Stimulated activated CD8-positive, alpha-beta memory T cell treated with anti-CD3 and anti-CD28 coated beads, Interleukin-2, amount 100 ng/mL, for 1 hour (primary cell): ENCODE measurements around the gene ME3.

Source experiments
- DNase-seq, 2 donors: peaks; one replicate each; pipeline ENCODE4 v3.0.0-alpha.2; 2020; ENCODE audit warnings: low read depth in 2 of 2

ME3 gene

DNA sequence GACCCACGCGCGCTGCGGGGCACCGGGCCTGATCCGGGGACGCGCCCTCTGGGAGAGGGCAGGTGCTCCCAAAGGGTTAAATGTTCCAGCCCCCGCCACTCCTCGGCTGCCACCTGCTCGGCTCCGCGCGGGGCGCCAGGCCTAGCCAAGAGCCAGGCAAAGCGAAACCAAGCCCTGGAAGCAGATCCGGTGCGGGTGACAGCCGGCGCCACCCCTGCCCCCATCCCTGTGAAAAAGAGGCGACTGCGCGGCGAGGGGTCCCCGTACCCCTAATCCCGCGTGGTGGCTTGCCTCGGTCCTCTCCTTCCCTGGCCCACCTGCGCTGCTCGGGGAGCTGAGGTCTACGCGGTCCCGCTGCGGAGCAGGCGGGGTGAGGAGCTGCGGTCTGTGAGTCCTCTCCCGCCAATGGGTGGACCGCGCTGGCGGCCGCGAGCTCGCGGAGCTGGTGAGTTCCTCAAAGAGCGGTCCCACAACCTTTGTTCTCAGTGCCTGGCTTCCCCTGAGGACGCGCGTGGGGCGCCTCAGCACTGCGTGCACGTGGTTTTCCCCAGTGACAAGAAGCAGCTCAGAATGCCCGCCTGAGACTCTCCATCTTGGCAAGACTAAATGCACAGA lies at the start of gene ME3:
Gene ME3 (minus strand): TSS at position 610 of the 615 bp plus-strand sequence.
- no peak for DNase-seq

GRCh38 chr11:86722006-86722405 lies 49.6 kb upstream of the ME3 start:
- no peak for DNase-seq

GRCh38 chr11:86720546-86720945 lies 48.1 kb upstream of the ME3 start:
- DNase-seq: no peak

- no peak for DNase-seq
Observed at GRCh38 chr11:86719781-86720463, 47.5 kb upstream of the ME3 start.

DNA sequence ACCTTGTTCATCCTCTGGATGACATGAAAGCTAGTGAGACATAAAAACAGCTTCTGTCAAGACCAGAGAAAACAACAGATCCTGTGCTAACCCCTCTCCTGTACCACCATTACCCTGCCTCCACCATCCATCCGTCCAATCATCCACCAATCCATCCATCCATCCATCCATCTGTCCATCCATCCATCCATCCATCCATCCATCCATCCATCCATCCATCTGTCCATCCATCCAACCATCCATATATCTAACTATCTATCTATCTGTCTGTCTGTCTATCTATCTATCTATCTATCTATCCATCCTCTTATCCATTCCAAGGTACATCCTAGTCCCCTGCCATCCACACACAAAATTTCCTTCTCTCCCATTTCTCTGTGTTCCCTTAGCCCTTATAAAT lies 46.6 kb upstream of the ME3 start:
- DNase-seq: no peak

- DNase-seq: no peak
Observed at GRCh38 chr11:86718521-86718920, 46.1 kb upstream of the ME3 start.

- DNase-seq: no peak
Observed at GRCh38 chr11:86717817-86718501, 45.5 kb upstream of the ME3 start.

GRCh38 chr11:86715611-86716010 lies 43.2 kb upstream of the ME3 start:
- no peak for DNase-seq

- no peak for DNase-seq
Observed at GRCh38 chr11:86713552-86713951, 41.1 kb upstream of the ME3 start.

DNA sequence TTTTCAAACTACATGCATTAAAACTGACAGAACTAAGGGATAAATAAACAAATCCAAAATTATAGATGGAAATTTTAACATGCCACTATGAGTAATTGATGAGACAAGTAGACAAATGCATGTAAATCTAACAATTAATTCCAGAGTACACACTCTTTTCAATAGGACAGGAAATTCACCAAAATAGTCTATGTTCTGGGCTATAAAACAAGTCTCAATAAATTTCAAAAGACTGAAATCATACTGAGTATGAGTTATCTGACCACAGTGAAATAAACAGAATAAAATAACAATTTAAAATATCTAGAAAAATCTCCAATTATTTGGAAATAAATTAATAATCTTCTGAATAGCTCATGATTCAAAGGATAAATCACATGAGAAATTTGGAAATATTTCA lies 38.5 kb upstream of the ME3 start:
- no peak for DNase-seq

- DNase-seq: no peak
Observed at GRCh38 chr11:86708669-86709068, 36.3 kb upstream of the ME3 start.

GRCh38 chr11:86706338-86707131 lies 34.1 kb upstream of the ME3 start:
- no peak for DNase-seq

DNA sequence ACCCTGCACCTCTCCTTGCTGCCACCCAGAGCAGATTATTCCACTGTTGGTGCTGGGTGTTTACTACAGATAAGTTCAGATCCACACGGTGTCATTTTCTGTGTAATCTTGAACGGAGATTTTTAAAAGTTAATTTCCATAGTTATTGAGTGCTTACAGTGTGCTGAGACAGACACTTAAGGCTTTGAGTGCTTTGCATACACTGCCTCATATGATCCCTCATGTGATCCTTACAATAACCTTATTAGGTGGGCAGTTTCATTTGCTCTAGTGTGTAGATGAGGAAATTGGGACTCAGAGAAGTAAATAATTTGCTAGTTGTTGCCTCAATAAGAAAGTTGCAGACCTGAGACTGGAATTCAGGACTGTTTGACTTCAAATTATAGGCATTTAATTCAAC lies 32.3 kb upstream of the ME3 start:
- no peak for DNase-seq

- no peak for DNase-seq
Observed at GRCh38 chr11:86703987-86704386, 31.6 kb upstream of the ME3 start.

DNA sequence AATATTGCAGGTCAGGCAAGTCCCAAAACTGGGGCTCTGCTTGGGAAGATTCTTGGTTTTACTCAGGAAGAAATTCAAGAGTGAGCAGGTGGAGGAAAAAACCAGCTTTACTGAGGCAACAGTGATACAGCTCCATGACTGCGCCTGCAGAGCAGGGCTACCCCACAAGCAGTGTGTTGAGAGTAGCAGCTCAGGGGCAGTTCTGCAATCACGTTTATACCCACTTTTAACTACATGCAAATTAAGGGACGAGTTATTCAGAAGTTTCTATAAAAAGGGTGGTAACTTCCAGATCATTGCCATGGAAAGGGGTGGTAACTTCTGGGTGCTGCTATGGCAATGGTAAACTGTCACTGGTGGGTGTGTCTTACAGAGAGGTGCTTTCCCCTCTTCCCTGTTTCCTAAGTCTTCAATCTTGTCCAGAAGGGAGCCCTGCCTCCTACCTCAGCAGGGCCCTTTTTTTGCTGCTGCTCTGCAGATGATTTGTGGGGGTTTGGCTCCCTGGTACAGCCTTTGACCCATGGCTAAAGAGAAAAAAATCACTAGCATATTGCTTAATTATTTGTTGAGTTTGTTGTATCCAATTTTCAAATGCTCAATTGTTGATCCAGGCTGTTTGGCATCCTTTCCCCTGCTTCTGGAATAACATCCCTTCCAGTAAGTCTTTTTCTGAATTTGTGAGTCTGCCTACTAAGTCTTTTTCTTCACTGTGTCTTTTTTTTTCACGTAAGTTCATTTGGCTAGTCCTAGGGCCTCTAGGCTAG lies 30.0 kb upstream of the ME3 start:
- no peak for DNase-seq

DNA sequence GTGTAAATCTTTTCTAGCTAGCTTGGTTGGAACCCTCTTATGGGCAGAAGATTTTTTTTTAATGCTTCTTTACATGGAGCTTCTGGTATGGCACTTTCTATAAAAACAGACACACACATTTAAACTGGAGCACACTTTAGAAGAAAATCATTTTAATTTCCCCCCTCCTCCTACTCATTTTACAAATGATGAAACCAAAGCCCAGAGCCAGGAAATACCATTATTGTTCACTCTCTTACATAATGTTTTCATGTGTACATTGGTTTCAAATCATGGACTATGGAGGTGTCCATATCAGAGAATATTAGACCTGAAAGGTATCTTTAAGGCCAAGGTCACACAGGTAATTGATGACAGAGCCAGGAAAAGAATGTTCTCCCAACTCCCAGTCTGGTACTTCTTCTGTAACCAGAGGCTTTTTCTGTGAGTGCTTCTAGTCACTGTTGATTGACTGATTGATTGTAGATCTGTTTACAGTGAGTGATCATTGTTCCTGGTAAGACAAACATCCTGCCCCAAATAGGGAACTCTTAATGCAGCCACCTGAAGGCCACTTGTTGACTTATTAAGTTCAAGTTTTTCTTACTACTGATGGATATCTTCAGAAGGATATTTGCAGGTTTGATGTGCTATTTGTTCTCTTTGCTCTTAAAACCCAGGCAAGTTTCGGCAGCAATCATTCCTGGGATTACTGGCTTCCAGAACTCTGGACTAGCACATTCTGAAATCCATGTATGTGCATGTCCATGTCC lies 26.8 kb upstream of the ME3 start:
- DNase-seq: no peak

DNA sequence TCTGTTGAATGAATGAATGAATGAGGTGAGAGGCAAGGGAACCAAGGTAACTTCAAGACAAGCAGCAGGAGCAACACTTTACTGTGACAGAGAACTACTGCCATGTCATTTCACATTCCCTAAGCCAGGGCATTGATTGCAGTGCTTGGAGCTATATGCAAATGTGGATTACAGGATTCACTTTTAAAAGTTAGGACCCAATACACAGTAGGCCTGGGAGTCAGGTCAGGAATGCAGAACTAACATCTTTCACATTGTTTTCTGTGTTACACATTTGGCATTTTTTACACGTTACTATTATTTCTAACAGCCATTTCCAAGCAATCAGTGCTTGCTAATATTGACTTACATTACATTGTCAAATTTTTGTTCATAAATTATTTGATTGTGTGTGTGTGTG lies 26.2 kb upstream of the ME3 start:
- no peak for DNase-seq

DNA sequence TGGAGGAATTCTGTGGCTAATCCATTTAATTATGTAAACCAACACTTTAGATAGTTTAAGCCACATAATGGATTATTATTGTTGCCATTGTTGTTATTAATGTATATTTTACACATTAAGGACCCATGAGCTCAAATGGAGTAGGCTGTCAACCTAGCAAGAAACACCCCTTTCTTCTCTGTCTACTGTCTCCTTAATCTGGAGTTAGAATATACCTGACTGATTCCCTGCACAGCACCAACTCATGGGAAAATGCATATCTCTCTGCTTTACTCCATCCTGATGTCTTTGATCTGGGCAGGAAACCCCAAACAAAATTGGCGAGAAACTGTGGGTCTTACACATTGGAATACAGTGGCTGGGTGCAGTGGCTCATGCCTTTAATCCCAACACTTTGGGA lies 24.0 kb upstream of the ME3 start:
- no peak for DNase-seq

- no peak for DNase-seq
Observed at GRCh38 chr11:86696004-86696403, 23.6 kb upstream of the ME3 start.

DNA sequence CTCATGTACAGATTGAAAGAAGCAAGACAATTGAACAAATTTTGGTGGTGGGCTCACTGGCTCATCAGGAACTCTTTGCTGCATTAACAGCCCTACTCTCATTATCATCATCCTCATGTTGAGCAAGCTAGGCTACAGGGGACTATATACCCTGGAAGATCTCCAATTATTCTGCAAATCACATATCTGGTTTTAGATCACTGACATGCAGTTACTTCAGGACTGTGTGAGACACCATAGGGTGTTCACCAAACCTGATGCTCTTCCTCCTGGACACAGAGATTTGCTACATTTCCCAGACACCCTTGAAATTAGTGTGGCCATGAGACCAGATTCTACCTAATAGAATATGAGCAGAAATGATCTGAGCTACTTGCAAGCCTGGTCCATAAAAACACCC lies 23.0 kb upstream of the ME3 start:
- no peak for DNase-seq

GRCh38 chr11:86693518-86693917 lies 21.1 kb upstream of the ME3 start:
- no peak for DNase-seq
